SK-N-SH (cell line): ENCODE results near the gene AFAP1L1. TPM values are rescaled to one million over a fixed set of nuclear protein-coding genes. Genes with fewer than 3 reads are reported as not detected.
A peak's percentile ranks its signal among the peaks of the same experiment; 100 is the strongest.

ENCODE experiments used
- CTCF ChIA-PET: fragments of 300-600, 350-600 bp; formaldehyde crosslinking; extraction: SDS; loops from one replicate; lab custom pipeline; 2021; lab: Yijun Ruan, JAX
- POLR2A ChIA-PET: fragments of 350-600 bp; sonication (Branson Sonifier 250); formaldehyde crosslinking; extraction: SDS; loops from one replicate; lab custom pipeline; 2020; ENCODE audit warnings: antibody characterized with exemption, inconsistent platforms; lab: Yijun Ruan, JAX
- DNase-seq: peaks from one replicate; pipeline ENCODE4 v3.0.0; 2012
- H2AFZ ChIP-seq: fragments of 200-600 bp; sonication (generic); 2 replicates; pipeline ENCODE4 v1.8.1; 2016; ENCODE audit warnings: antibody characterized with exemption, mild to moderate bottlenecking, low read depth
- H3F3A ChIP-seq: fragments of 200-600 bp; sonication (generic); replicated peaks from 2 replicates; pipeline ENCODE3; 2016; ENCODE audit warnings: antibody characterized with exemption, mild to moderate bottlenecking; ENCODE audit not compliant: insufficient read depth
- H3K27ac ChIP-seq, 2 experiments: fragments of 200-500 bp in 1 of 2; fragments of 200-600 bp in 1 of 2; sonication (Bioruptor generic) in 1 of 2; sonication (generic), shearing (Covaris generic) in 1 of 2; 2 replicates each; pipeline versions ENCODE4 v1.5.1 to v1.6.1; 2014 to 2016; ENCODE audit warnings: low read depth in 2 of 2, inconsistent platforms in 1 of 2, low read length in 1 of 2, mild to moderate bottlenecking in 1 of 2, mixed read lengths in 1 of 2
- H3K27me3 ChIP-seq: fragments of 200-600 bp; sonication (generic), shearing (Covaris generic); 2 replicates; pipeline ENCODE4 v1.6.1; 2016; ENCODE audit warnings: mixed run types; ENCODE audit not compliant: insufficient read depth
- H3K36me3 ChIP-seq, 2 experiments: fragments of 200-500 bp in 1 of 2; fragments of 200-600 bp in 1 of 2; sonication (Bioruptor generic) in 1 of 2; sonication (generic) in 1 of 2; replicated peaks in 1 of 2; 2 replicates each; pipeline versions ENCODE3 to v1.5.1; 2014 to 2016; ENCODE audit warnings: low read length in 1 of 2, mild to moderate bottlenecking in 1 of 2; ENCODE audit not compliant: insufficient read depth in 2 of 2, control insufficient read depth in 1 of 2
- H3K4me1 ChIP-seq, 2 experiments: fragments of 200-500 bp in 1 of 2; fragments of 200-600 bp in 1 of 2; sonication (Bioruptor generic) in 1 of 2; sonication (generic), shearing (Covaris generic) in 1 of 2; 2 replicates each; pipeline versions ENCODE4 v1.5.1 to v1.6.1; 2014 to 2016; ENCODE audit warnings: low read depth in 1 of 2, low read length in 1 of 2, mixed run types in 1 of 2; ENCODE audit not compliant: insufficient read depth in 2 of 2, control insufficient read depth in 1 of 2
- H3K4me2 ChIP-seq: fragments of 200-600 bp; sonication (generic), shearing (Covaris generic); 2 replicates; pipeline ENCODE4 v1.6.1; 2017; ENCODE audit warnings: mixed run types
- H3K4me3 ChIP-seq, 2 experiments: fragments of 200-500 bp in 1 of 2; fragments of 200-600 bp in 1 of 2; sonication (Bioruptor generic) in 1 of 2; sonication (generic), shearing (Covaris generic) in 1 of 2; 2 replicates each; pipeline versions ENCODE4 v1.5.1 to v1.8.1; 2014 to 2016; ENCODE audit warnings: low read depth in 2 of 2, inconsistent platforms in 1 of 2, low read length in 1 of 2, mild to moderate bottlenecking in 1 of 2, mixed read lengths in 1 of 2, moderate library complexity in 1 of 2
- H3K79me2 ChIP-seq: fragments of 200-600 bp; sonication (generic); 2 replicates; pipeline ENCODE4 v1.8.1; 2017; ENCODE audit warnings: mild to moderate bottlenecking; ENCODE audit not compliant: insufficient read depth
- H3K9ac ChIP-seq: fragments of 200-600 bp; sonication (generic); 2 replicates; pipeline ENCODE4 v1.6.1; 2017; ENCODE audit warnings: mixed run types
- H3K9me2 ChIP-seq: fragments of 200-600 bp; sonication (generic); 2 replicates; pipeline ENCODE4 v1.6.1; 2017; ENCODE audit warnings: mixed run types
- H3K9me3 ChIP-seq: fragments of 200-600 bp; sonication (generic); 2 replicates; pipeline ENCODE4 v1.6.1; 2017; ENCODE audit warnings: mixed run types, mild to moderate bottlenecking, moderate library complexity
- H4K20me1 ChIP-seq: fragments of 200-600 bp; sonication (generic); 2 replicates; pipeline ENCODE4 v1.6.1; 2017; ENCODE audit warnings: mild to moderate bottlenecking, mixed run types; ENCODE audit not compliant: insufficient read depth
- CHD2 ChIP-seq: fragments of 150-350 bp; IDR thresholded peaks from 2 replicates; pipeline ENCODE4 v1.6.1; 2018; ENCODE audit warnings: low read length; ENCODE audit not compliant: partially characterized antibody
- CTCF ChIP-seq: fragments of 200-600 bp; sonication (generic); IDR thresholded peaks from 2 replicates; pipeline ENCODE4 v1.6.1; 2017; ENCODE audit warnings: antibody characterized with exemption, mild to moderate bottlenecking, moderate library complexity
- ELF1 ChIP-seq: IDR thresholded peaks from 2 replicates; pipeline ENCODE4 v1.4.0; 2012
- FOSL2 ChIP-seq: IDR thresholded peaks from 2 replicates; pipeline ENCODE4 v1.4.0; 2012; ENCODE audit warnings: low read depth, mild to moderate bottlenecking, moderate library complexity, borderline replicate concordance
- FOXJ3 ChIP-seq: sonication (generic); formaldehyde crosslinking; IDR thresholded peaks from 2 replicates; pipeline ENCODE4 v1.5.1; 2020; ENCODE audit warnings: mild to moderate bottlenecking, missing genetic modification reagents
- FOXM1 ChIP-seq: IDR thresholded peaks from 2 replicates; pipeline ENCODE4 v1.4.0; 2012; ENCODE audit warnings: low read depth, mild to moderate bottlenecking
- GABPA ChIP-seq: IDR thresholded peaks from 2 replicates; pipeline ENCODE4 v1.4.0; 2012; ENCODE audit warnings: low read depth, mild to moderate bottlenecking
- IRF3 ChIP-seq: fragments of 150-350 bp; IDR thresholded peaks from 2 replicates; pipeline ENCODE4 v1.6.1; 2016; ENCODE audit warnings: mild to moderate bottlenecking, low read depth, low read length
- JUND ChIP-seq: IDR thresholded peaks from 2 replicates; pipeline ENCODE4 v1.4.0; 2012
- MAX ChIP-seq: IDR thresholded peaks from 2 replicates; pipeline ENCODE4 v1.4.0; 2012; ENCODE audit warnings: low read depth
- MEF2A ChIP-seq: IDR thresholded peaks from 2 replicates; pipeline ENCODE4 v1.4.0; 2012; ENCODE audit warnings: low read depth, borderline replicate concordance
- NFIC ChIP-seq: IDR thresholded peaks from 2 replicates; pipeline ENCODE4 v1.4.0; 2012; ENCODE audit warnings: borderline replicate concordance
- NRF1 ChIP-seq: IDR thresholded peaks from 2 replicates; pipeline ENCODE4 v1.6.1; 2012; ENCODE audit warnings: low read depth, mild to moderate bottlenecking, low read length
- POLR2AphosphoS5 ChIP-seq: IDR thresholded peaks from 2 replicates; pipeline ENCODE4 v1.6.1; 2012; ENCODE audit warnings: low read depth, low read length
- RAD21 ChIP-seq: IDR thresholded peaks from 2 replicates; pipeline ENCODE4 v1.6.1; 2012; ENCODE audit warnings: mild to moderate bottlenecking, low read length
- RFX5 ChIP-seq: IDR thresholded peaks from 2 replicates; pipeline ENCODE4 v1.6.1; 2012; ENCODE audit warnings: mild to moderate bottlenecking, improper control_type of control experiment, low read length
- RXRA ChIP-seq: IDR thresholded peaks from 2 replicates; pipeline ENCODE4 v1.4.0; 2012; ENCODE audit warnings: low read depth, mild to moderate bottlenecking, borderline replicate concordance
- SIN3A ChIP-seq: IDR thresholded peaks from 2 replicates; pipeline ENCODE4 v1.6.1; 2012; ENCODE audit warnings: low read depth, mild to moderate bottlenecking, low read length, moderate library complexity, borderline replicate concordance
- USF2 ChIP-seq: fragments of 150-350 bp; IDR thresholded peaks from 2 replicates; pipeline ENCODE4 v1.6.1; 2017; ENCODE audit warnings: antibody characterized with exemption, low read length, low read depth, borderline replicate concordance
- YY1 ChIP-seq: IDR thresholded peaks from 2 replicates; pipeline ENCODE4 v1.4.0; 2012; ENCODE audit warnings: low read depth, mild to moderate bottlenecking
- ZBTB33 ChIP-seq: IDR thresholded peaks from 2 replicates; pipeline ENCODE4 v1.4.0; 2012; ENCODE audit warnings: low read depth, borderline replicate concordance
- WGBS: methylation state at CpG from one replicate; pipeline ENCODE4 v1.1.6; 2017; ENCODE audit warnings: low lambda C conversion rate; 5-methylcytosine and 5-hydroxymethylcytosine counted together
- polyA plus RNA-seq, 3 experiments: library from polyadenylated mRNA; depleted of rRNA; stranded (reverse); fragments of >200 nt; gene quantifications; 2 replicates each; pipeline ENCODE4 v1.2.3, GENCODE V29; 2012

AFAP1L1 gene
- polyA plus RNA-seq, 1 of the 3 experiments (the other 2 are of a cell fraction), result 0.82 TPM

- no peak overlapping the region for H3K27ac ChIP-seq
- ChIA-PET POLR2A (no interaction called here), CTCF (no interaction called here)
- H3K27me3 ChIP-seq, result no peaks in the 10 kb centered on the region
- TF ChIP-seq GABPA (0 out of 2 replicates have a peak, but pooled peaks have one; percentile 10), JUND (no peak), ELF1 (no peak), MEF2A (no peak), SIN3A (no peak)
- H3F3A ChIP-seq, result peaks cover 2% of the 10 kb centered on the region
- H4K20me1 ChIP-seq, result no peaks in the 10 kb centered on the region
- no peaks in the 10 kb centered on the region; a peak in 1 of 4 replicates for H3K4me1 ChIP-seq
- no peaks in the 10 kb centered on the region for H3K79me2 ChIP-seq
- no peak overlapping the region for H3K4me2 ChIP-seq
- no peak overlapping the region for H2AFZ ChIP-seq
- DNase-seq, result no peak
- WGBS, result 97% methylated on average over 8 of the region's 8 CpGs
- H3K4me3 ChIP-seq, result no peak overlapping the region
- no peaks in the 10 kb centered on the region for H3K9me2 ChIP-seq
- no peak overlapping the region for H3K9ac ChIP-seq
- H3K9me3 ChIP-seq, result no peaks in the 10 kb centered on the region
- H3K36me3 ChIP-seq, result no peaks in the 10 kb centered on the region
These were observed 16.8 kb downstream of the AFAP1L1 start for GRCh38 chr5:149288436-149288835.

GRCh38 chr5:149289301-149289700 lies 17.6 kb downstream of the AFAP1L1 start:
- Histone ChIP-seq H3K9ac (no peak overlapping the region), H3K9me2 (no peaks in the 10 kb centered on the region), H3K27ac (no peak overlapping the region), H3F3A (no peaks in the 10 kb centered on the region), H3K4me2 (no peak overlapping the region), H3K4me3 (no peak overlapping the region), H3K79me2 (no peaks in the 10 kb centered on the region), H2AFZ (no peak overlapping the region), H3K27me3 (no peaks in the 10 kb centered on the region), H3K36me3 (no peaks in the 10 kb centered on the region), H4K20me1 (no peaks in the 10 kb centered on the region), H3K4me1 (no peaks in the 10 kb centered on the region; a peak in 1 of 4 replicates), H3K9me3 (no peaks in the 10 kb centered on the region)
- CTCF ChIA-PET, result interaction anchor here (0.8 to 1.2 kb wide), 2 partner anchors 11 to 145 kb away, joined by 3 read pairs; no protein-coding TSS in a partner anchor
- TF ChIP-seq JUND (no peak), GABPA (no peak), POLR2AphosphoS5 (no peak), CTCF (no peak), YY1 (no peak), ELF1 (no peak), CHD2 (no peak), MAX (no peak), RFX5 (no peak), FOXM1 (no peak), FOXJ3 (CRISPR knock-in tag) (no peak), NFIC (no peak), IRF3 (no peak), RXRA (no peak), NRF1 (no peak), USF2 (no peak), FOSL2 (no peak), RAD21 (no peak), ZBTB33 (no peak)
- 73% methylated on average over 7 of the region's 7 CpGs for WGBS
- DNase-seq, result no peak
- POLR2A ChIA-PET, result no interaction called here
